OCI-M2 (cell line): ENCODE results near the gene BRMS1L.
A peak's percentile ranks its signal among the peaks of the same experiment; 100 is the strongest.
"Not testable (repeated sequence)": the region's sequence is repeated elsewhere in the genome, so short reads cannot be mapped to it uniquely, and the experiment has no call there.

Experiments
- DNase-seq: peaks from one replicate; lab custom pipeline; 2025; ENCODE audit not compliant: unreplicated experiment; lab: John Stamatoyannopoulos, UW

The BRMS1L gene

GRCh38 chr14:35826218-35826951 lies at the start of gene BRMS1L:
BRMS1L (plus strand) TSS chr14:35826338; CDS start chr14:35826517, 179 bp downstream.
- peak; percentile 96 for DNase-seq

GRCh38 chr14:35776823-35777222 lies 49.3 kb upstream of the BRMS1L start:
- no peak for DNase-seq

GRCh38 chr14:35777550-35777949 lies 48.6 kb upstream of the BRMS1L start:
- not testable (repeated sequence) for DNase-seq

- no peak for DNase-seq
These were observed 46.8 kb upstream of the BRMS1L start for GRCh38 chr14:35779368-35779767.

- DNase-seq, result no peak
These were observed 42.4 kb upstream of the BRMS1L start for GRCh38 chr14:35783699-35784098.

GRCh38 chr14:35786856-35787255 lies 39.3 kb upstream of the BRMS1L start:
- DNase-seq, result no peak

- no peak for DNase-seq
These were observed 36.5 kb upstream of the BRMS1L start for GRCh38 chr14:35789651-35790050.

GRCh38 chr14:35797796-35798195 lies 28.3 kb upstream of the BRMS1L start:
- no peak for DNase-seq

- DNase-seq, result no peak
These were observed 19.9 kb upstream of the BRMS1L start for GRCh38 chr14:35806006-35806907.

GRCh38 chr14:35807131-35807961 lies 18.8 kb upstream of the BRMS1L start:
- DNase-seq, result no peak

- no peak for DNase-seq
These were observed 18.0 kb upstream of the BRMS1L start for GRCh38 chr14:35808076-35808637.

GRCh38 chr14:35808638-35809563 lies 17.2 kb upstream of the BRMS1L start, which contains the start of gene RALGAPA1:
RALGAPA1 (minus strand) TSS chr14:35809295; CDS start chr14:35808835, 460 bp downstream.
- DNase-seq, result peak; percentile 78

GRCh38 chr14:35809597-35809996 lies 16.5 kb upstream of the BRMS1L start:
- no peak for DNase-seq

GRCh38 chr14:35810963-35811362 lies 15.2 kb upstream of the BRMS1L start:
- no peak for DNase-seq

- DNase-seq, result peak; percentile 39
These were observed 11.7 kb upstream of the BRMS1L start for GRCh38 chr14:35814371-35815005.

GRCh38 chr14:35818346-35819115 lies 7.6 kb upstream of the BRMS1L start:
- DNase-seq, result no peak

GRCh38 chr14:35819591-35820540 lies 6.3 kb upstream of the BRMS1L start:
- no peak for DNase-seq
